ENCODE results near the gene RDH13. TPM values are rescaled to one million over a fixed set of nuclear protein-coding genes. Genes with fewer than 3 reads are reported as not detected.
"Not testable (repeated sequence)": the region's sequence is repeated elsewhere in the genome, so short reads cannot be mapped to it uniquely, and the experiment has no call there.

RDH13 gene
- total and polyA plus RNA-seq, 9 donors = 7.2 to 16.7 (median 12.0) TPM

DNA sequence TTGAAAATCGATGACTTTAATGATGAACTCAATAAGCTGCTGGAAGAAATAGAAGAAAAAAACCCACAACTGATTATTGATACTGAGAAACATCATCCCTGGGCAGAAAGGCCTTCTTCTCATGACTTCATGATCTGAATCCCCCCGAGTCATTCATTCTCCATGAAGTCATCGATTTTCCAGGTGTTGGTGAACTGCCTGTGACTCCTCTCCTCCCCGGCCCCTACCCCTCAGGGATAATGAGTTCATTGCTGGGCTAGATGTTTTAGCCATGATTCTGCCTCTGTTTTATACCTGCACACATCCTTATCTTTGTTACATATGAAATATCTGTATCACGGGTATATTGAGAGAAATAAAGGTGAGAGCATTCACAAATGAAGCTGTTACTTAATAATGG lies 62.2 kb downstream of the RDH13 start:
- H3K36me3 ChIP-seq (ENCODE audit: control insufficient read depth, insufficient read depth, low read length) = no peaks in the 10 kb centered on the region
- 100% methylated on average over 1 of the region's 5 CpGs for WGBS (ENCODE audit: insufficient coverage)

GRCh38 chr19:54998751-54999239 lies 64.2 kb downstream of the RDH13 start:
- H3K27me3 ChIP-seq (ENCODE audit: control insufficient read depth, insufficient read depth, low read length); H3K9me3 ChIP-seq (replicated peaks; ENCODE audit: control insufficient read depth, low read depth, low read length); H3K4me1 ChIP-seq (ENCODE audit: control insufficient read depth, insufficient read depth, low read length); DNase-seq; H3K36me3 ChIP-seq (ENCODE audit: control insufficient read depth, insufficient read depth, low read length); H3K27ac ChIP-seq (ENCODE audit: low read length); H3K4me3 ChIP-seq (ENCODE audit: low read length): not testable (repeated sequence)
- WGBS (ENCODE audit: insufficient coverage) = 90% methylated on average over 2 of the region's 23 CpGs

More for the DNA sequence above, 62.2 kb downstream of the RDH13 start:
- Histone ChIP-seq H3K4me3 (ENCODE audit: low read length) (no peak overlapping the region), H3K27ac (ENCODE audit: low read length) (no peak overlapping the region), H3K4me1 (ENCODE audit: control insufficient read depth, insufficient read depth, low read length) (no peaks in the 10 kb centered on the region), H3K27me3 (ENCODE audit: control insufficient read depth, insufficient read depth, low read length) (no peaks in the 10 kb centered on the region), H3K9me3 (replicated peaks; ENCODE audit: control insufficient read depth, low read depth, low read length) (peaks cover 3% of the 10 kb centered on the region)
- no peak for DNase-seq

DNA sequence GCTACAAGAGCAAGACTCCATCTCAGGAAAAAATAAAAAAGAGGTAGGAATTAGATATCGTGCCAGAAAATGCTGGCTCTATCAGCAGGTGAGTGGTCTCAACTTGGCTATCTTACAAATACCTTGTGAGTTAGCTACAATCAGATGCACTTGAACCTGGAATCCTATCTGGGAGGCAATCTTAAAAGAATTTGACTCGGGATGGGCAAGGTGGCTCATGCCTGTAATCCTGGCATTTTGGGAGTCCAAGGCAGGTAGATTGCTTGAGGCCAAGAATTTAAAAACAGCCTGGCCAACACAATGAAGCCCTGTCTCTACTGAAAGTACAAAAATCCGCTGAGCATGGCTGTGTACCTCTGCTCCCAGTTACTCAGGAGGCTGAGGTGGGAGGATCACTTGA lies 67.4 kb downstream of the RDH13 start:
- DNase-seq = no peak
- no peaks in the 10 kb centered on the region for H3K9me3 ChIP-seq (replicated peaks; ENCODE audit: control insufficient read depth, low read depth, low read length)

More for the DNA sequence above, 67.4 kb downstream of the RDH13 start:
- Histone ChIP-seq H3K4me1 (ENCODE audit: control insufficient read depth, insufficient read depth, low read length) (no peaks in the 10 kb centered on the region), H3K4me3 (ENCODE audit: low read length) (no peak overlapping the region), H3K27ac (ENCODE audit: low read length) (no peak overlapping the region), H3K36me3 (ENCODE audit: control insufficient read depth, insufficient read depth, low read length) (no peaks in the 10 kb centered on the region), H3K27me3 (ENCODE audit: control insufficient read depth, insufficient read depth, low read length) (no peaks in the 10 kb centered on the region)
- WGBS (ENCODE audit: insufficient coverage) = 100% methylated on average over 1 of the region's 3 CpGs

Other genes starting within 250 kb of the RDH13 start
- gene KIR3DL1, start 246.7 kb downstream of the RDH13 start, total RNA-seq = not detected
- gene KIR3DL1, start 246.7 kb downstream of the RDH13 start, polyA plus RNA-seq (ENCODE audit: insufficient read depth in 1 of 8, insufficient read length in 8 of 8, low replicate concordance in 1 of 8) = under 1 TPM in 1 of 8 donors, not detected in 7; 0.12 TPM
- not detected for gene KIR2DS4, start 230.5 kb downstream of the RDH13 start, total RNA-seq
- under 1 TPM in 2 of 8 donors, not detected in 6; 0.07 to 0.13 TPM for gene KIR2DS4, start 230.5 kb downstream of the RDH13 start, polyA plus RNA-seq (ENCODE audit: insufficient read depth in 1 of 8, insufficient read length in 8 of 8, low replicate concordance in 1 of 8)
- gene KIR3DL2, start 212.7 kb downstream of the RDH13 start, total RNA-seq = not detected
- not detected for gene KIR3DL2, start 212.7 kb downstream of the RDH13 start, polyA plus RNA-seq (ENCODE audit: insufficient read depth in 1 of 8, insufficient read length in 8 of 8, low replicate concordance in 1 of 8)
- gene FCAR, start 188.9 kb downstream of the RDH13 start, total RNA-seq = not detected
- under 1 TPM in 7 of 8 donors, not detected in 1; 0.12 to 0.56 (median 0.44) TPM for gene FCAR, start 188.9 kb downstream of the RDH13 start, polyA plus RNA-seq (ENCODE audit: insufficient read depth in 1 of 8, insufficient read length in 8 of 8, low replicate concordance in 1 of 8)
- gene NCR1, start 157.0 kb downstream of the RDH13 start, total RNA-seq = not detected
- gene NCR1, start 157.0 kb downstream of the RDH13 start, polyA plus RNA-seq (ENCODE audit: insufficient read depth in 1 of 8, insufficient read length in 8 of 8, low replicate concordance in 1 of 8) = under 1 TPM in 7 of 8 donors, not detected in 1; 0.08 to 0.44 (median 0.14) TPM
- not detected for gene NLRP7, start 115.6 kb downstream of the RDH13 start, total RNA-seq
- under 1 TPM in 2 of 8 donors, not detected in 6; 0.08 to 0.09 TPM for gene NLRP7, start 115.6 kb downstream of the RDH13 start, polyA plus RNA-seq (ENCODE audit: insufficient read depth in 1 of 8, insufficient read length in 8 of 8, low replicate concordance in 1 of 8)
- gene NLRP2, start 96.8 kb downstream of the RDH13 start, total RNA-seq = 1.3 TPM
- gene NLRP2, start 96.8 kb downstream of the RDH13 start, polyA plus RNA-seq (ENCODE audit: insufficient read depth in 1 of 8, insufficient read length in 8 of 8, low replicate concordance in 1 of 8) = 1 to 10 TPM in 4 of 8 donors, under 1 TPM in 4; 0.31 to 3.5 (median 0.96) TPM
- 0.09 TPM for gene GP6, start 24.9 kb downstream of the RDH13 start, total RNA-seq
- gene GP6, start 24.9 kb downstream of the RDH13 start, polyA plus RNA-seq (ENCODE audit: insufficient read depth in 1 of 8, insufficient read length in 8 of 8, low replicate concordance in 1 of 8) = under 1 TPM in 7 of 8 donors, not detected in 1; 0.10 to 0.56 (median 0.20) TPM
- 2.3 TPM for gene EPS8L1, start 12.7 kb upstream of the RDH13 start, total RNA-seq
- 1 to 10 TPM; 2.0 to 8.4 (median 4.2) TPM for gene EPS8L1, start 12.7 kb upstream of the RDH13 start, polyA plus RNA-seq (ENCODE audit: insufficient read depth in 1 of 8, insufficient read length in 8 of 8, low replicate concordance in 1 of 8)
- 59.9 TPM for gene PPP1R12C, start 54.5 kb upstream of the RDH13 start, total RNA-seq
- 100 to 1,000 TPM in 3 of 8 donors, 10 to 100 TPM in 5; 59.4 to 106 (median 92.8) TPM for gene PPP1R12C, start 54.5 kb upstream of the RDH13 start, polyA plus RNA-seq (ENCODE audit: insufficient read depth in 1 of 8, insufficient read length in 8 of 8, low replicate concordance in 1 of 8)
- gene TNNT1, start 86.1 kb upstream of the RDH13 start, total RNA-seq = 387 TPM
- gene TNNT1, start 86.1 kb upstream of the RDH13 start, polyA plus RNA-seq (ENCODE audit: insufficient read depth in 1 of 8, insufficient read length in 8 of 8, low replicate concordance in 1 of 8) = 1,000 to 10,000 TPM in 2 of 8 donors, 100 to 1,000 TPM in 6; 448 to 1,171 (median 607) TPM
- gene TNNI3, start 94.6 kb upstream of the RDH13 start, total RNA-seq = 0.80 TPM
- 1 to 10 TPM; 1.1 to 3.1 (median 1.5) TPM for gene TNNI3, start 94.6 kb upstream of the RDH13 start, polyA plus RNA-seq (ENCODE audit: insufficient read depth in 1 of 8, insufficient read length in 8 of 8, low replicate concordance in 1 of 8)
- 0.13 TPM for gene DNAAF3, start 103.5 kb upstream of the RDH13 start, total RNA-seq
- 1 to 10 TPM in 1 of 8 donors, under 1 TPM in 7; 0.15 to 1.1 (median 0.38) TPM for gene DNAAF3, start 103.5 kb upstream of the RDH13 start, polyA plus RNA-seq (ENCODE audit: insufficient read depth in 1 of 8, insufficient read length in 8 of 8, low replicate concordance in 1 of 8)
- gene SYT5, start 117.1 kb upstream of the RDH13 start, total RNA-seq = not detected
- 1 to 10 TPM in 1 of 8 donors, under 1 TPM in 4, not detected in 3; 0.07 to 2.0 (median 0.08) TPM for gene SYT5, start 117.1 kb upstream of the RDH13 start, polyA plus RNA-seq (ENCODE audit: insufficient read depth in 1 of 8, insufficient read length in 8 of 8, low replicate concordance in 1 of 8)
- gene PTPRH, start 146.4 kb upstream of the RDH13 start, total RNA-seq = 0.58 TPM
- gene PTPRH, start 146.4 kb upstream of the RDH13 start, polyA plus RNA-seq (ENCODE audit: insufficient read depth in 1 of 8, insufficient read length in 8 of 8, low replicate concordance in 1 of 8) = 1 to 10 TPM in 1 of 8 donors, under 1 TPM in 7; 0.14 to 2.1 (median 0.24) TPM
- 1.1 TPM for gene TMEM86B, start 165.6 kb upstream of the RDH13 start, total RNA-seq
- 1 to 10 TPM; 1.8 to 4.8 (median 2.9) TPM for gene TMEM86B, start 165.6 kb upstream of the RDH13 start, polyA plus RNA-seq (ENCODE audit: insufficient read depth in 1 of 8, insufficient read length in 8 of 8, low replicate concordance in 1 of 8)
- 12.5 TPM for gene PPP6R1, start 195.9 kb upstream of the RDH13 start, total RNA-seq
- 10 to 100 TPM; 26.3 to 37.2 (median 32.3) TPM for gene PPP6R1, start 195.9 kb upstream of the RDH13 start, polyA plus RNA-seq (ENCODE audit: insufficient read depth in 1 of 8, insufficient read length in 8 of 8, low replicate concordance in 1 of 8)
- gene HSPBP1, start 217.0 kb upstream of the RDH13 start, total RNA-seq = 14.5 TPM
- 10 to 100 TPM; 26.2 to 34.9 (median 30.6) TPM for gene HSPBP1, start 217.0 kb upstream of the RDH13 start, polyA plus RNA-seq (ENCODE audit: insufficient read depth in 1 of 8, insufficient read length in 8 of 8, low replicate concordance in 1 of 8)
- 5.4 TPM for gene BRSK1, start 220.8 kb upstream of the RDH13 start, total RNA-seq
- gene BRSK1, start 220.8 kb upstream of the RDH13 start, polyA plus RNA-seq (ENCODE audit: insufficient read depth in 1 of 8, insufficient read length in 8 of 8, low replicate concordance in 1 of 8) = 10 to 100 TPM in 5 of 8 donors, 1 to 10 TPM in 3; 7.4 to 13.7 (median 10.6) TPM